Stimulated activated CD4-positive, alpha-beta T cell treated with anti-CD3 and anti-CD28 coated beads, Interleukin-1b, Interleukin-23, amount 100 ng/mL, for 48 hours (primary cell): ENCODE measurements around the gene ZEB2.

Experiments
- DNase-seq: peaks from one replicate; pipeline ENCODE4 v3.0.0-alpha.2; 2020

The ZEB2 gene

DNA sequence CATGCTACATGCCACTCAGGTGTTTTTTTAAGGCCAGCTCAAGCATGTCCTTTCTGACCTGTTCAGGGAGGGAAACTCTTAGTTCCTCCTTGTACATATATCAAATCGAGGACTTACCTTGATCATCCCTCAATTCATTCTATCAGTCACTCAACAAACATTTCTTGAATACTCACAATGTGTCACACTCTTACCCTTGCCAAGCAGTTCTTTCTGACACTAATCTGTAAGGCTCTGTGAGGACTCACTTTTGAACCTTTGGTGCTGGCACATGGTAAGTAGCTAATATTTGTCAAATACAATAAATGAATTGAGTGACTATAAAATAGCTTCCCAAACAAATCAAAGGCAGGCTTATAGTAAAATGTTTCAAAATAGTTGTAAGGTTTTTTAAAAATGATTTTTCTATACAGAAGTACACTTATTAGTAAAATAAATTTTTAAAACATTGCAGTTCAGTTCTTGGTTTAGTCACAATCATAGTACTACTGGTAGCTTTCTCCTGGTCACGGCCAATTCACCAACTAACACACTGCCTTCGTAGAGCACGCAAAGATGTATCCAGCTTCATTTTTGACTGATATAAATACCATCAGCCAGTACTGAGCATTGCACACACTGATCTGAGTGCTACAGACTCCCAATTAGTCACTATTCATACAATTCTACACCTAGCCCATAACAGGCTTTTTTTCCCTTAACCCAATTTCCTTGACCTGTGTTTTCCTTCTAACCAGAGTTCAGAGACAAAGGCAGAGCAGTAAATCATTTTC, 50.9 kb downstream of the ZEB2 start:
- DNase-seq: no peak

DNA sequence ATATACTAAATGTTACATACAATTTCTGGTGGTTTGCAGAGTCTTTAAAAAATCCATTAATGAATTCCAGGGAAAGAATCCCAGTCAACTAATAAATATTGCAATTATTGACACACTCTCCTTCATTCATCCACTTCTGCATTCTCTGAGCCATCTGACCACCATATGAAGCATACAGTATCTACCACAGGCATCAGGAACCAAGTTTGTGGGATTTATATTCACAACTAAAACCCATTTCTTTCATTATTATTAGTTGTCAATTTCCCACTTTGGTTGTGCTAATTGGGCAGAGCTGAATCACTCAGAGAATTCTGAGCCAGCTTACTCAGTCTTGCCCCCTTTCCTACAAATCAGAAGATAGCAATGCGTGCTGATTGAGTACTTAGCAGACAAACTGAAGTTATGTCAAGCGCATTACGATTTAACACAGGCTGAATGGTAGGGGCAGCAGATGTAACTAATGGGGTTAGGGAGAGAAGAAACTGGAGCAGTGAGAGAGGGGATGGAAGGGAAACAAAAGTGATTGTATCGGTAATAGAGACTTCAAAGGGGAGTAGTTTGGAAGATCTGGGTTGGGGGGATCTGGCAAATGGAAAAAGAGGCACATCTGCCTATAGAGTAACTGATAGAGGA, 52.3 kb downstream of the ZEB2 start:
- no peak for DNase-seq

DNA sequence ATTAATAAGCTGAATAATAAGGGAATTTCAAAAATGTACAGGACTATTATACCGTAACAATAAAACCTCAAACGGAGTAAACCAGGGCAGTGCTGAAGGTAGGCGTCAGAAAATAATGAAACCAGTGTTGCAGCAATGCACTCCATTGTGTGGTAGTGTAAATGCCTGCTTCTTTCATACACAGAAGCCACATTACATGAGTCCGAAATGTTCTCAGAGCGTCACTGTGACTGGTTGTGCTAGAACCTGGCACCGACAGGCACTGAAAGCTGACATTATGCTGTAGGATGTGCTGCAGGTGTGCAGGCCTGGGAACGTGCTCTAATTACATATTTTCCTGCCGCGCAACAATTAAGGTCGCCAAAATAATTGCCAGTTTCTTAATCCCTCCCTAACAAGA, 53.3 kb downstream of the ZEB2 start:
- DNase-seq: no peak

DNA sequence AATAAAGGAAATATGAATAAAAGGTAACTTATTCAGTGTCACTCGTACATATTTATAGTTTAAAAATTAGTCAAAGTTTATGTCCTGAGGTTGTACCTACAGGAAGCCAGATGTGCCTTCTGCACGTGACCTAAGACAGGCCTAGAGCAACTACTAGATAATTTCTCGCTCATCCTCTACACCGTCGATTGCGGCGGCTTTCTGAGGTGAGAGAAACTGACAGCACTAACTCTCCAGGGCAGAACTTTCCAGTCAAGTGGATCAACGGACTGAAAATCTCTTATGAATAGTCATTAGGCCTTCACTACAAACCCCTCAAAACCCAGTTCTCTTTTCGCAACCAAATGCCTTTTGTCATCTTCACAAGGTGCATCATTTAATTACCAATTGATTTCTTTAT, 54.2 kb downstream of the ZEB2 start:
- no peak for DNase-seq

DNA sequence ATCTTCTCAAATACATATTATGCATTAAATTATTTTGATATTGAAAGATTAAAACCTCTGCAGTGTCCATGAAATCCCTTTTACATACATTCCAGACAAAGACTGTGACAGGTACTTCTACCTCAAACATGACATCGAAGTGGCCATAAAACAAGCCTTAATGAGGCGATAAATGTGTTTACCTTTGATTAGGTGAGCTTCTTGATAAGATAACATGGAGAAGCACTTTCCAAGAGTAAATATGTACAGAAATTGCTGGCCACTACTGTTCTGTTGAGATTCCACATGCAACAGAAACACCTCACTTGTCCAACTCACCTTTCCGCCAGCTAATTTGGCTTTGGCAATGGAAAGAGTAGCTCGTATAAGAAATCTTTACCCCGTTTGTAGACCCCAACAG, 55.2 kb downstream of the ZEB2 start:
- DNase-seq: no peak

DNA sequence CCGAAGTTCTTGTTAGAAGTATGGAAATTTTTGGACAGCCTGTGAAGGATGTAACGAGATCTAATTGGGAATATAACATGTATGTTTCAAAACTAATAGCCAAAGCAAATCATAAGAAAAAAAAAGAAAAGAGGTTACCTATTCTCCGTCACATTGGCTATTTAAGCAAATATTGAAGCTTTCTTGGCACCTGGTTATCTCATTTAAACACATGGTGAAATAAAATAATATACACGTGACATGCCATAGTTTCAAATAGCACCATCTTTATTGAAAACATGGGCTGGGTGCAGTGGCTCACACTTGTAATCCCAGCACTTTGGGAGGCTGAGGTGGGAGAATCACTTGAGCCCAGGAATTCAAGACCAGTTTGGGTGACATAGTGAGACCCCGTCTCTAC, 56.7 kb downstream of the ZEB2 start:
- no peak for DNase-seq

DNA sequence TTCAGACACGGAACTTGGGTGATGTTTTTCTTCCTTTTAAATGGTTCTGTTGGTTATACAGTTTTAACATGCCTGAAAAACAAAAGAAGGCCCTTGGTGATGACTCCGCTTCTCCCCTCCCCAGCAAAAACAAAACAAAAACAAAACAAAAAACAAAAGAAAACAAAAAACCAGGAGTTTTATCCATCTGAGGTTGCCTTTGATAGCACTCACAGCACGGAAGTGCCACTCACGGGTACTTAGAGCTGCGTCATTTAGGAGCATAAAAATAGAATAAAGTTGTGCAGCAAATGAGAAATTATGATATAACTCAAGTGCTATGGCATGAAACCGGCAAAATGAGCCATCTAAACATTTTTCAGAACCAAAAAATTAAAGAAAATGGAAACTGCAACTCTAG, 57.7 kb downstream of the ZEB2 start:
- DNase-seq: no peak

DNA sequence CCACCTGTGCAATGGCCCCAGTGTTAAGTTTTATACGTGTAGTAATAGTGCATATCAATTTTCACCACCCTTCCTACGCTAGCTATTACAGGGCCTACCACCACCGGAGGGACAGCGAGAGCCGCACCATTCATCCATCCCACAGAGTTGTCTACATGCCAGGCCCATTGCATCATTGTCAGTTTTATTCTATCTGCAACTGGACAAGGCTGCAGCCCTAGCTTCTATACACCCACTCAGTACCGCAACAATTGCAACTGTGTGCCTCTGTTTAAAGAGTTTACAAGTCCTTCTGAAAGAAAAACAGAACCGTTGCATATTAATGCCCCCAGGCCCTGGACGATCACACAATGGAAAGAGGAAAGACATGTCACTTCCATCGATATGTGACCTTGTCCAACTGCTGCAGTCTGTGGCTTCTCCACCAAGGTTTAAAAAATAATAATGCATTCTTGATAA, 58.6 kb downstream of the ZEB2 start:
- DNase-seq: no peak

DNA sequence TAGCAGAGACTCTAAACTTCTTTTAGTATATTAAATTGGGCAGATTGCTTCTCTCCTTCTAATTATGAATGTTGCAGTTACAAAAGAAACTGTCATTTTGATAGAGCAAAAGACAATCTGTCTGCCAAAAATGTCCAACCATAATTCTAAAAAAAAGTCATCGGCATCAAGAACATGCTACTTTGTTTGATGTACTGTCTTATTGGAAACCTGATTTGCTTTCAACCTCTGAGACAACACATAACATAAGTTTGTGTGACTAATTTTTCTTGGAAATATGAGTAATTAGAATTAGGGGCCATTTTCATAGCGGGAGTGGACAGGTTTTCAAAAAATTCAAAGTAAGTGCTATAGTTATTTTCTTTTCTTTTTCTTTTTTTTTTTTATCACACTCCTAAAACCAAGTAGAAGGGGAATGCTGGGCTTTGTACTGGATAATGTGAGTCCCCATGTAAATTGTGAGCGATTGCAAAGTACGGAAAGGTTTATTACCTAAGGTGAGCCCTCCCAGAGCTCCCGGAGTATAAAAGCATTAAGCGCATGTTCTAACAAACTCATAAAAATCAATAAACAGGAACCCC, 59.1 kb downstream of the ZEB2 start:
- no peak for DNase-seq

DNA sequence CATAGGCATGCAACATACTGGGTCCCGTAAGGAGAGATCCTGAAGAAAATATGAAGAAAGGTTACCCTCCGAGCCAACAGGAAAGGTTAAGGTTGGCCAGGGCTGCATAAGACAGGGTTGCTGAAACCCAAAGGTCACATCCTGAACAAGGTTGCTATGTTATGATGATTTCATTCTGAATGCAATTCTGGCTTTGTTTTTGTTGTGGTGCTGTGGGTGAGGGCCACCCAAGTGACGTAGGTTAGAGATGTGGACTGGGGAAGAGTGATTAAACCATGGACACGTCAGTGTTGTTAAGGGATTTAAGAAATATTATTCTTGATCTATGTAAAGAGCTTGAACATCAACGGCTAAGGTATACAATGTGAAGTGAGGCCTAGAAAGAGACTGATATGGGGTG, 60.0 kb downstream of the ZEB2 start:
- no peak for DNase-seq

DNA sequence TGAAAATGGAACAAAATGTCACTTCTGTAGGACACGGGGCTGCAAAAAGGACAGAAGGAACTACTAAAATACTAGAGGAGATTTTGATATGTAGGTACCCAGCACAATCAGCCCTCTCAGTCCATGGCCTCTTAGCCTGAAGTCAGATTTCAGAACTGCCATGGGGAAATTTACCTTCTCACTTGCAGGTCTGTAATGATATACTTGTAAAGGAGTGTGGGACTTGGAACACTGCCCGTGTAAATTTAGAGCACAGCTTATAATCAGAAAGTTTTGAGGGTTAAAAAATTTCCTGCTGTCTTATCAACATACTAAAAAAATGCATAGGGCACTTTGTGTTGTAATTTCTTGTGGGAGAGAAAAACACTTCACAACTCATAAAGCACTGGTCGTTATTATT, 60.6 kb downstream of the ZEB2 start:
- no peak for DNase-seq

DNA sequence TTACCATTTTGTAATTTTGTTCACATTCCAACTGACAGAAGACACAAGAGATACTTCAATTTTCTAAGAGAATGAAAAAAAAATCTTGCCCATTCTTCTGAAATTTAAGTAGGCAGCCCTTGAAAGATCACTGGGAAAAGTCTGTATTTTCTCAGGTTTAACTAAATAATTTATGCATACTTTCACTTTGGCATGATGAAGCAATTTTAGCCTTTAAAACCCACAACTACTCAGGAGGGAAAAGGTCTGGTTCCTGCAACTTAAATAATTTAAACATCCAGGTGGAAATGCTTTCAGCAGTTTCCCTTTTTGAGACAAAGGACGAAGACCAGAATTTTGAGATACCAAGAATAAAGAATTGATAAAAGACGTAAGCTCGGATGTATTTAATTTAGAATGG, 61.4 kb downstream of the ZEB2 start:
- DNase-seq: no peak

DNA sequence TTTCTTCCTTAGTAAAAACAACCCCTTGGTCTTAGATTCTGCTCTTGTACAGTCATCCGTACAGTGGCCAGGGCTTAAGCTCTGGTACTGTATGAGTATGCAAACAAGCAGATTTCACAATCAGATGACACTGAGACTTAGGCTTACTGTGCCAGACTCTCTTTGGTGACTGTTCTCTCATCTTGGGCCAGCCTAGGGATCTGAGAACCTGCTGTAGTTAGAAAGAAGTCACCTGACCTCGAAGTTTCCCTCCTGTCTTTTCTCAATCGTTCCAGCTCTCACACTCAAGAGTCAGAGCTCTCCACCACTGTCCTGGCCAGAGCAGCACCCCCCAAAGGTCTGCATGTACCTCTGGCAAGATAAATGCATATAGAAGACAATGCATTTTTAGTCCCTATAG, 63.2 kb downstream of the ZEB2 start:
- DNase-seq: peak; percentile 9

DNA sequence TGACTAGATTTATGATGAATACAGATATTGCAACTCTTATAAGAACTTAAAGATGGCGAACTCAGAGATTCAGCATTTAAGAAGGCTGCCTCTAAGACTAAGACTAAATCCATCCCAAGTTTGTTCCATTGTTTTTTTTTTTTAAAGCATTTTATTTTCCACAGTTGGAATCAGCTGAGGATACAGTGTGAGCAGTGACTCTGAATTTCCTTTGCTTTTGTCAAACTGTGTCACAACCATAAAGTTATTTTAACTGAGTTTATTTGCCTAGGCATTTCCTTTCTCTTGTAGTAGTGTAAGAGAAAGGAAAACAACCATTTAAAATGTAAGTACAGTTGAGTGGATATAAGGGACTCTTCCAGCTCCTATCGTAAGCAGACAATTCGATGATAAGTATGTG, 63.9 kb downstream of the ZEB2 start:
- DNase-seq: no peak

DNA sequence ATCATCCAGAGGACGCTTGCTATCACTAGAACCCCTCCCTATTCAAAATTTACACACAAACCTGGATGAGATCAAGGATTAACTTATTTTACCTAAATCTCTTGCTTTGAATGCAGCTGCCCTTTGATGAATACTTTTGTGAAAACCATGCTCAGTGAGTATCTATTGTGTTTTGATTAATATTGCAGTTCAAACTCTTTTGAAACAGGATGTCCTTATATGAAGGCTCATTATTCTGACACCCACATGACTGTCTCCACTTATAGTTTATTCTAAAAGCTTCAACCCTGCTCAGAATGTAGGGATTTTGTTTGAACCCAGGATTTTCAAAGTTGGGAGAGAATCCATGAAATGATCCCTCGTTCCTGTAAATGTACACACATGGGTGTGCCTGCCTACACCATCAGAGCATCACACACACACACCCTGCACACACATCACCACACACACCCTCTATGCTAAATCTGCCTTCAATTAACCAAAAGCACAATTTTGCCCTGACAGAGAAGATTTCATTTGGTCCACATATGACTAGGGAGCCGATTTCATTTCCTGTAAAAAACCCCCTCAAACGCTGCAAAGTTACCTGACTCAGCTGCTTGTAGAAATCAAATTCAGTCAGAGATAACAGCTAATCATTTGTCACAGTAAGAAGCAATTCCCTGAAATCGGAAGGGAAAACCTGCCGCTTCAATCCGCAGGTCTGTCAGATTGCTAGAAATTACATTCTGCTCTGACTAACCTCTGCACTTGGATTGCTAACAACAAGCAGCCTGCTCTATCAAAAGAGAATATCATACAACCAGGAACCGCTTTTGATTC, 65.2 kb downstream of the ZEB2 start:
- DNase-seq: peak; percentile 35

DNA sequence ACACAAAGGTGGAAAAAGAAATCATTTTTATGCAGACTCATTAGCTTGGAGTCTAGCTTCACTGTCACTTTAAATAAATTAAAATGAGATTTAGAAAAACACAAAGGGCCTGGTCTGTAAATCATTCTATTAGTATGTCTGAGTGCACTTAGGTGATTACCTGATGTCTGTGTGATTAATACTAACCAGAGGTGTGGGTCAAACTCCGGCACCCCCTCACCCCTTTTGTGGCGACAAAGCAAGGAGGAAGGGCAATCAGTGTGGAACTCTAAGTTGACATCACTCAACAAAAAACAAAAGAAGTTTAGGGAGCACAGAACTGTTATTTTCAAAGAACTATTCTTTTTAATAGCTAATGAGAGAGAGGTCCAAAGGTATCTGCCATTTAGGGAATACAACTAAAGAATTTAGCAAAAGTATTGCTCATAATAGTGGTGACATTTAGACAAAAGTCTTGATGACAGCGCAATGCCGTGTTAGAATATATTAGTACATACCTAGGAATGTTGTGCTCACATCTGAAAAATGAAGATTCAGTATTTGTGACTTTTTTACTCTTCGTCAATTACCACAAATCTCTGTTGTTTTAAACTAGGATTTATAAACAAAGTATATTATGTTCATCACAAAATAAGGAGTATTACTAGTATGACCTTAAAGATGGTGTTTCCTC, 66.3 kb downstream of the ZEB2 start:
- no peak for DNase-seq

DNA sequence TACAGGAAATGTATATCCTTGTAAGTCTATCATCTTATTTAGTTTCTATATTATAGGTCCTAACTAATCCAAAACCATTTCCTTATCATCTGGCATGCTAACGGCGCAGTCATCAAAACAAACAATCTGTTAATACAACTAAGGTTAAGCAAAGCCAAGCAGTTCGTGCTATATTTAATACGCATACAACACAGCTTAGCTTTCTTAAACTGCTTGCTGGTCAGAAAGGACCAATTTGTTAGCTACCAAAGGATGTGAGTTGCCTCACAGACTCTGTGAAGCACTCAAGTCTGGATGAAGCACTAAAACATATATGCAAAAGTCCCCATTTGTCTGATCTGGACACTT, 67.0 kb downstream of the ZEB2 start:
- no peak for DNase-seq

DNA sequence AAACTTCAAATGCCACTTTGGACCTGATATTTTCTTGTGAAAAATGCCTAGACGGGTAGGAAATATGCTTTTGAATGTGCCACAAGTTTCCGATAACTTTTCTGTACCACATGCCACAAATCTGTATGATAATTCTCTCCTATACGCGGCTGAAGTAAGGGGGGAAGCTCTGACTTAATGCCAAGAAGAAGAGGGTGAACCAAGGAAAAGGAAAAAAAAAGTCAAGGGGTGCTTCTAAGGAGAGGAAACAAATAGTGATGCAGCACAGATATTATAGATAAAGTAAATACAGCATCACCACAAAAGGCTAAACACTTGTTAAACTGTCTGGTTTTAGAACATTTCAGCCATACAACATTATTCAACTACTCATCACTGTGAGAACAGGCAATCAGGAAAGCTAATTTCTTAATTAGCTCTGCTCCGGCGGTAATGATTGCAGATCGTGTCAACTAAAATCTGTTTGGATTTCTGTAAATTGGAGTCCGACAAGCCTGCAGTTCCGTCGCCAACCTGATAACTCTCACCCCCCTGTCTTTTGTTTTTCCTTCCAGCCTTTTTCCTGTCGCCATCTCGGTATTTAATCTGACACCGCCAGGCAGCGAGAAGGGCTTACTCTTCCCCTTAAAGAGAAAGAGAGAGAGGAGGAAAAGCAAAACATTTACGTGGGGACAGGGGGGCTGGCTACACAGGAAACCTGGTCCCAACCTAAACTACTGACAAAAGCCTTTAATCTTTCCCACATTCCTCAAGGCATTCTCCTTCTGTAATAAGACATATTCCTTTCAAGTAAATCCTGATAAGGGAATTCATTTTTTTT, 67.5 kb downstream of the ZEB2 start:
- no peak for DNase-seq

DNA sequence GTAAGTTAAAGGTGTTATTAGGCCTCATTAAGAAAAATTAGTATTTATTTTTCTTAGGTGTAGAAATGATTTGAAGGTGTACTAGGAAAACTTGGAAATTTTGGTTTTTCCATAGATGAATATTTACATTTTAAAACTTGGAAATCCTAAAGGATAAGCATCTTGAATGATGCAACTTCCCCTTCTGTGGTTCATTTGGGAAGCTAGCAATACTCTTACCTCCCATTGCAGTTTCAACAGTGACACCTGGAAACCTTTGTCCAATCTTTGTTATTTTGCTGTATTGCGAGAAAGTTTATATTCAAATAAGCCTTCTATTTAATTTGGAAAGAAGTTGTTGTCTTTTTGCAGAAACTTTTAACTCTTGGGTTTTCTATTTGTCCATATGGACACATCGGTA, 68.5 kb downstream of the ZEB2 start:
- DNase-seq: no peak

DNA sequence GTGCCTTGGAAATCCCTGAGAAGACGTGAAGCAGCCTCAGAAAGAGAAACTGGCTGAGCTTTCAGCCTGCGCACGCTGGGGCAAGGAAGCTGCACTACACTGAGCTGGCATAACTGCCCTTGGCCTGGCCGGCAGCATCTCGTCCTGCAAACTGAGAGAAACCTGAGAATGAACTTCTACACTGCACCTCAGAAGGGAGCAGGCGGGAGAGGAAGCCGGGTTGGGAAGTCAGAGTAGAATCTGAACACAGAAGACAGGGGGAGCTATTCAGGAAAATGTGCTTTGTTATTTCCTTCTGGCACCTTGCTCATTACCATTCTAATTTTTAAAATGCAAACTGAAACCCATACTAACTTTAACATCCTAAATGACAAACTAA, 70.9 kb downstream of the ZEB2 start:
- DNase-seq: no peak

DNA sequence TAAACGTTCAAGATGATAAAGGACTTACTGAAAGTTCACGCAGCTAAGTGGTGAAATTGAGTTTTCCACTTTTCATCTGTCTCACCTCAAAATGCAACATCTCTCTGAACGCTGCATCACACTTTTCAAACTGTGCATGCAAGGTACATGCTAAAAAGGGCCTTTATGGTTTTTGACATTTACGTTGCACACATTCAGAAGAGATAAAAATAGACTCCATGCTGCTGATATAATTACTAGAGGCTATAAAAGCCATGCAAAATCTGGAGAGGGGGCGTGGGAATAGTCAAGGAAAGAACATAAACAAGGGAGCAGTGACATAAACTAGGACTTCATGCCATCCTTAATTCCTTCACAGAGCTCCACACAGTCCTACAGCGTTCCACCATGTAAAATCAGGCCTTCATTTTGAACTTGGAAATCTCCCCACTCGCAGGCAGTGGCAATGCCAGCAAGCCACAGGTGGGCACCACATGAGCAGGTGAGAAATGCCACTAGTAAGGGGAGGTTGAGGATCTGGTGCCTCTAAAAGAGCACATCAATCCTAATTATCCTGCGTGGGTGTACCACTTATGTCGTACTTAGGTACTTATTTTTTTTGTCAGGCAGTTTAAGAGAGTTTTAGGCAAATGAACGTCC, 71.4 kb downstream of the ZEB2 start:
- DNase-seq: no peak

DNA sequence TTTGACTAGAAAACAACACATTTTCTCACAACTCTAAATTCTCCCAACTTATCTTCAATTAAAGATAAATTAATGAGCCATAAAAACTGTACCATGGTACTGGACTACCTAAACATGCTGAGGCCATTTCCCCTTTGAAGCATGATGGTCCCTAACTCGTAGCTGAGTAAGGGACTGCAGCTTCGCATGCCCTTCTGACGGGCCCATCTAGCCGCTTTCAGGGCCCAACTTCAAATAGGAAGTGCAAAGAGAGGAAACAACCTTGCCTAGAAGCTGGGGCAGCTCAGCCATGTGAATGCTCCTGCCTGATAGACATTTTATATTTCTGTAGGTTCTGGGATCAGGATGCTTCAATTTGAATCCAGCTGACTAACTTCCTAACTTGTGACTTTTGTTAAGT, 72.4 kb downstream of the ZEB2 start:
- no peak for DNase-seq
